Pancreas (tissue), 10 donors: ENCODE results near the gene KY. TPM values are rescaled to one million over a fixed set of nuclear protein-coding genes. Genes with fewer than 3 reads are reported as not detected.
A peak's percentile ranks its signal among the peaks of the same experiment; 100 is the strongest.

Source experiments
- ATAC-seq, 4 donors: fragments of 200-7000 bp; cut with Tn5 transposase; one replicate each; pipeline versions ENCODE4 v1.8.0 to v1.9.1; 2020; ENCODE audit warnings: mild to moderate bottlenecking in 4 of 4, moderate library complexity in 4 of 4
- DNase-seq, 6 donors: peaks; one replicate each; pipeline ENCODE4 v3.0.0-alpha.2; 2020
- FAIRE-seq: peaks from 2 replicates; lab custom pipeline; 2012; peaks lifted over from hg19 to GRCh38; lab: Jason Lieb, UNC
- H3K27ac ChIP-seq, 4 donors: fragments of 200-600 bp; sonication (generic); 1 replicate in 3 of 4; 2 replicates in 1 of 4; pipeline versions ENCODE4 v1.5.0 to v1.8.0; 2020
- H3K27me3 ChIP-seq, 4 donors: fragments of 200-600 bp; one replicate each; pipeline ENCODE4 v1.8.0; 2021
- H3K36me3 ChIP-seq, 3 donors: fragments of 200-600 bp; sonication (generic) in 1 of 3; one replicate each; pipeline versions ENCODE4 v1.5.0 to v1.8.0; 2020 to 2021
- H3K4me1 ChIP-seq, 3 donors: fragments of 200-600 bp; one replicate each; pipeline ENCODE4 v1.8.0; 2021
- H3K4me3 ChIP-seq, 4 donors: fragments of 200-600 bp; sonication (generic) in 2 of 4; one replicate each; pipeline versions ENCODE4 v1.5.0 to v1.8.0; 2020 to 2021
- H3K9me3 ChIP-seq, 4 donors: fragments of 200-600 bp; one replicate each; pipeline ENCODE4 v1.8.0; 2021
- WGBS, 2 donors: extraction: QIAGEN DNeasy Blood & Tissue Kit; methylation state at CpG; one replicate each; pipeline ENCODE4 v1.1.7; 2013; 5-methylcytosine and 5-hydroxymethylcytosine counted together
- intact Hi-C, 3 donors: fragments of 100-400 bp; cut with DNase I; formaldehyde crosslinking; loops; one replicate each; pipeline versions ENCODE4 v1.11.1 to v1.14.2; 2022
- polyA plus RNA-seq, 2 donors: library from polyadenylated mRNA; stranded (reverse); fragments of 200-250 nt; gene quantifications; one replicate each; pipeline ENCODE4 v1.2.3, GENCODE V29; 2013
- total RNA-seq, 6 donors: library from RNA; stranded (reverse); fragmentation: NEBNext Ultra II Directional in 4 of 6; extraction: Animal tissue kit (Norgen Biotek cat#: 25700) in 4 of 6; gene quantifications; one replicate each; pipeline versions ENCODE4 v1.2.1 to v1.2.4, GENCODE V29; 2021 to 2023
- TF ChIP-seq, protein P1 (sequence below), 4 donors: fragments of 200-600 bp; sonication (generic) in 3 of 4; IDR thresholded peaks; one replicate each; pipeline versions ENCODE4 v1.5.0 to v1.8.0; 2021; ENCODE audit warnings: antibody characterized with exemption in 4 of 4
- donor health status: healthy with polysubstance abuse.
- donor health status: DM: no; HTN: no; CAD: no; lungs with moderate emphysema.
- donor health status: DM: no; HTN: no; CAD: no.
- donor health status: control.
- donor health status: control.
- donor health status: Bipolar disorder and iron deficiency.
- donor health status: DM: yes; HTN: yes; CAD: no.
- donor health status: DM: no; HTN: no; CAD: no.
- donor health status: DM: no; HTN: no; CAD: no.
- donor health status: DM: yes; HTN: yes; CAD: no.

Gene KY
- total and polyA plus RNA-seq, 8 donors = 0.04 to 0.42 (median 0.21) TPM; not detected in 2

DNA sequence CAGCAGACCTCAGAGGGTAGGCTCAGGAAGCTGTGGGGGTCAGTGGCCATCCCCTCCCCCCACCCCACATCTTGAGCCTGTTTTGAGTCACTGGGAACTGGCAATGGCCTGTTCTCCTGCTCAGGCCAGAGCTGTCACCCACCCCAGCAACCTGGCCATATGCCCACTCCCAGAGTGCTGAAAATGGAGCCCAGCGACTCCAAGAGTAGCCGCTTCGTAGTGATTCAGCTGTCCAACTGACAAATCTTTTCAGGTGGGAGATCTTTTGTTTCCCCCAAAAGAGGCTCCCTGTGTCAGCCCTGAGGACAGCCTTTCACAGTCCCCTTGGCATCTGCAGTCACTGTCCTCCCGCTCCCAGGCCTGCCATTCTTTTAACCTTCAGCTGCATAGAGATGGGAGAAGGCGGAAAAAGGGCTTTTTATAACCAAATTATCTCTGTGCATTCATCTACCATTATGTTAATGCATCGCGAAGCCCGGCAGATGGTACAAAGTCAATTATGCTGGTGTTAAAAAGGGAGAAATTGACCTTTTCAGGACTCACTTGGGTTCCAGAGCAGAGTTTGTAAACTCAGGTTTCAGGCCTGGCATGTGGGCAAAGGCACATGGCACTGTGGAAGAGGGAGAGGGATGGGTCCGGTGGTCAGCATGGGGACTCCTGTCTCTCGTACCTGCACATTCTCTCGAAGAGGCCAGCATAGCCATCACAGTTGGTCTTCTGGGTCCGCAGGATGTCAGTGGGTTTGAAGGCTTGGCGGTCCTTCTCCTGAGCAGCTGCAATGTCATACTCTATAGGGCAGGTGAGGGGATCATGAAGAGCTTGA is 32.1 kb downstream of the KY start:
- TF ChIP-seq, protein P1, sequence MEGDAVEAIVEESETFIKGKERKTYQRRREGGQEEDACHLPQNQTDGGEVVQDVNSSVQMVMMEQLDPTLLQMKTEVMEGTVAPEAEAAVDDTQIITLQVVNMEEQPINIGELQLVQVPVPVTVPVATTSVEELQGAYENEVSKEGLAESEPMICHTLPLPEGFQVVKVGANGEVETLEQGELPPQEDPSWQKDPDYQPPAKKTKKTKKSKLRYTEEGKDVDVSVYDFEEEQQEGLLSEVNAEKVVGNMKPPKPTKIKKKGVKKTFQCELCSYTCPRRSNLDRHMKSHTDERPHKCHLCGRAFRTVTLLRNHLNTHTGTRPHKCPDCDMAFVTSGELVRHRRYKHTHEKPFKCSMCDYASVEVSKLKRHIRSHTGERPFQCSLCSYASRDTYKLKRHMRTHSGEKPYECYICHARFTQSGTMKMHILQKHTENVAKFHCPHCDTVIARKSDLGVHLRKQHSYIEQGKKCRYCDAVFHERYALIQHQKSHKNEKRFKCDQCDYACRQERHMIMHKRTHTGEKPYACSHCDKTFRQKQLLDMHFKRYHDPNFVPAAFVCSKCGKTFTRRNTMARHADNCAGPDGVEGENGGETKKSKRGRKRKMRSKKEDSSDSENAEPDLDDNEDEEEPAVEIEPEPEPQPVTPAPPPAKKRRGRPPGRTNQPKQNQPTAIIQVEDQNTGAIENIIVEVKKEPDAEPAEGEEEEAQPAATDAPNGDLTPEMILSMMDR (IDR thresholded peaks at IDR 0.05) = no peak
- peak in 1 of 6 donors; percentile 1 for DNase-seq
- intact Hi-C loops = no loop called here
- no peaks in the 10 kb centered on the region for H3K27me3 ChIP-seq
- H3K9me3 ChIP-seq = no peaks in the 10 kb centered on the region
- no peak overlapping the region for H3K4me3 ChIP-seq
- FAIRE-seq = no peak
- H3K4me1 ChIP-seq = no peaks in the 10 kb centered on the region
- no peak for ATAC-seq
- 92 to 94% methylated on average over 13 of the region's 13 CpGs for WGBS, 2 donors
- H3K36me3 ChIP-seq = no peaks in the 10 kb centered on the region
- H3K27ac ChIP-seq = no peak overlapping the region

DNA sequence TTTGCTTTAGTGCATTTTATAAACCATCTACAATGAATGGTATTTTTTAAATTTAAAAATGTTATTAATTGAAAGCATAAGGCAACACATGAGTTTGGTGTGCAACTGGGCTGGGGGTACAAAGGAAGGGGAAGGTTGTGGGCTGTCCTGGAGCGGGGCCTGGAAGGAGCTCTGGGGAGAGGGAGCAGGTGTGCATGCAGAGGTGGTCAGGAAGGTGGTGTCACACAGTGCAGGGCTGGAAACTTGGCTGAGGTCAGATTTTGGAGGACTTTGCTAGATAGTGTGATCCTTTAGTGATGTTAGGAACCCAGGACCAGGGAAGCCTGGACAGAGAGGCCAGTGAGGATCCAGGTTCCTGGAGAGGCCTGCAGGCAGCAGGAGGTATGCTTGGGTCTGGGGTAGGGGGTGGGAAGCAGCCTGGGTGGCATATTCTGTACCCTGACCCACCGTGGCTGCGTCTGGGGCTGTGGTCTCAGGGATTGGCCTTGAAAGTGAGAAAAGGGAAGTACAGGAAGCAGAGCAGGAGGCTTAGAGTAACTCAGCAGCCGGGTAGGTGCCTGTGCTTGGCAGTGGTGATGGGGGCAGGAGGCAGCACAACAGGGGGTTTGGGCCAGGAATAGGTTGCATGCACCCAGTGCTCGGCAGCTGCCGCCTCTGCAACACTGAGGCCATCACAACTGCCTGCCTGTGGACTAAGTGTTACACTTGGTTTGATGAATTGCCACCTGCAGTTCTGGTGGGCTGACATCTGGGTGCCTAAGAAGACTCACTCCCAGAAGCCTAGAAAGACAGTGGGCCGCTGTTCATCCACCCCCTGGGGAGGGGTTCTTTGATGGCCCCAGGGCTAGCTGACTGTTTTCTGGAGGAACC is 33.0 kb downstream of the KY start:
- intact Hi-C loops = no loop called here
- Histone ChIP-seq H3K4me3 (no peak overlapping the region), H3K27ac (no peak overlapping the region), H3K4me1 (no peaks in the 10 kb centered on the region), H3K36me3 (no peaks in the 10 kb centered on the region), H3K27me3 (no peaks in the 10 kb centered on the region), H3K9me3 (no peaks in the 10 kb centered on the region)
- TF ChIP-seq, protein P1 (IDR thresholded peaks at IDR 0.05) = no peak
- peak in 1 of 6 donors; percentile 3 for DNase-seq
- no peak for ATAC-seq
- WGBS, 2 donors = 73 to 79% methylated on average over 7 of the region's 7 CpGs
- FAIRE-seq = no peak

DNA sequence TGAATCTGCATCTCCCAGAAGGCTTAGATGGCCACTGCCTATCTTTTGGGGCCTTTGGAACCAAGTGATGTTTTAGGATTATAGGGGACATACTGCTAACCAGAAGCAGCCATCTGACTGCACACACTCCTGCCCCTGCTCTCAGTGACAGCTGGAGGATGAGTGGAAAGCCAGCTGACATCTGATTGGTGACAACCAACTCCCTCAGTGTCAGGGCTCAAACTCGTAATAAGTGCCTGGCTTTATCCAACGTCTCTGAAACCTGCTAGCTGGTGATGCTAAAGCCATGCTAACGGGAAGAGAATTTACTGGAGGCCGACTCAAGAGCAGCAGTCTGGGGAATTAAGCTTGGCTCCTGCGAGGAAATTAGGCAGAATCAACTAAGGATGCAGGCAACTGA is 35.1 kb downstream of the KY start:
- FAIRE-seq (no peak), DNase-seq (peak in 1 of 6 donors; percentile 1), ATAC-seq (no peak)
- H3K4me1 ChIP-seq = no peaks in the 10 kb centered on the region
- H3K27me3 ChIP-seq = no peaks in the 10 kb centered on the region
- WGBS, 2 donors = 71 to 84% methylated on average over 5 of the region's 5 CpGs
- H3K27ac ChIP-seq = no peak overlapping the region
- intact Hi-C loops = no loop called here
- TF ChIP-seq, protein P1 (IDR thresholded peaks at IDR 0.05) = no peak
- no peaks in the 10 kb centered on the region for H3K36me3 ChIP-seq
- no peaks in the 10 kb centered on the region for H3K9me3 ChIP-seq
- H3K4me3 ChIP-seq = no peak overlapping the region

DNA sequence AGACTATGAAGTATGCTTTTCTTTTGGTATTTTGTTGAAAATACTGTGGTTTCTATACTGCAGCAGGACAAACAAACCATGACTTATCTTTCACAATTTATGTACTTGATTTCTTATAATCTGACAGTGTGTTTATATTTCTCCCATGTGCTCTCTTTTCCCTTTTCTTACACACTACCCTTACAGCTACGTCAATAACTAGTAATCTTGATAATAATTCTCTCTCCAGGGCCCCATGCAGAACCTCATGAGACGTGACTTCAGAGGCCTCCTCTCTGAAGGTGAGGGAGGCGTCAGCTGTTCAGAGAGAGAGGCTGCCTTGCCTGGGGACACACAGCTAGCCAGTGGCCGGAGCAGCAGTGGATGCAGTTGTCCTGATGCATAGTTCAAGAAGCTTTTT is 35.9 kb downstream of the KY start:
- TF ChIP-seq, protein P1 (IDR thresholded peaks at IDR 0.05) = no peak
- Histone ChIP-seq H3K9me3 (no peaks in the 10 kb centered on the region), H3K36me3 (no peaks in the 10 kb centered on the region), H3K4me3 (no peak overlapping the region), H3K27ac (no peak overlapping the region), H3K27me3 (no peaks in the 10 kb centered on the region), H3K4me1 (no peaks in the 10 kb centered on the region)
- no peak for FAIRE-seq
- 82 to 84% methylated on average over 4 of the region's 4 CpGs for WGBS, 2 donors
- DNase-seq = no peak
- intact Hi-C loops = no loop called here
- no peak for ATAC-seq
